ENCODE measurements around the gene EEFSEC. TPM values are rescaled to one million over a fixed set of nuclear protein-coding genes. Genes with fewer than 3 reads are reported as not detected.
A peak's percentile ranks its signal among the peaks of the same experiment; 100 is the strongest.

EEFSEC gene
- total RNA-seq, 1 donor from 2014 or later = 10.1 TPM

- DNase-seq (ENCODE audit: low read depth) = no peak
- TF ChIP-seq CTCF (conservative IDR thresholded peaks at IDR 0.05; ENCODE audit: low read depth, low read length) = no peak
- H3K4me3 ChIP-seq (ENCODE audit: low read depth, low read length) = no peak overlapping the region
Observed at GRCh38 chr3:128226186-128226725, 73.0 kb downstream of the EEFSEC start.

- no peak overlapping the region for H3K4me3 ChIP-seq (ENCODE audit: low read depth, low read length)
- TF ChIP-seq CTCF (conservative IDR thresholded peaks at IDR 0.05; ENCODE audit: low read depth, low read length) = peak; percentile 81
- no peak for DNase-seq (ENCODE audit: low read depth)
Observed at GRCh38 chr3:128226795-128227395, 73.6 kb downstream of the EEFSEC start.

- H3K4me3 ChIP-seq (ENCODE audit: low read depth, low read length) = no peak overlapping the region
- TF ChIP-seq CTCF (conservative IDR thresholded peaks at IDR 0.05; ENCODE audit: low read depth, low read length) = no peak
- DNase-seq (ENCODE audit: low read depth) = no peak
Observed at GRCh38 chr3:128227507-128227906, 74.2 kb downstream of the EEFSEC start.

GRCh38 chr3:128228366-128228910 lies 75.2 kb downstream of the EEFSEC start:
- TF ChIP-seq CTCF (conservative IDR thresholded peaks at IDR 0.05; ENCODE audit: low read depth, low read length) = no peak
- DNase-seq (ENCODE audit: low read depth) = no peak
- no peak overlapping the region for H3K4me3 ChIP-seq (ENCODE audit: low read depth, low read length)

- no peak for TF ChIP-seq CTCF (conservative IDR thresholded peaks at IDR 0.05; ENCODE audit: low read depth, low read length)
- no peak overlapping the region for H3K4me3 ChIP-seq (ENCODE audit: low read depth, low read length)
- no peak for DNase-seq (ENCODE audit: low read depth)
Observed at GRCh38 chr3:128229106-128229857, 76.0 kb downstream of the EEFSEC start.

GRCh38 chr3:128231606-128232005 lies 78.3 kb downstream of the EEFSEC start:
- DNase-seq (ENCODE audit: low read depth) = no peak
- no peak for TF ChIP-seq CTCF (conservative IDR thresholded peaks at IDR 0.05; ENCODE audit: low read depth, low read length)
- no peak overlapping the region for H3K4me3 ChIP-seq (ENCODE audit: low read depth, low read length)

Data from epithelial cell of proximal tubule (primary cell).